Omental fat pad (tissue), 4 donors: ENCODE results near the gene TMEM164. TPM values are rescaled to one million over a fixed set of nuclear protein-coding genes. Genes with fewer than 3 reads are reported as not detected.

ENCODE experiments used
- ATAC-seq: fragments of 150-250 bp; one replicate; pipeline ENCODE4 v1.9.1; 2016; ENCODE audit warnings: mild to moderate bottlenecking, moderate library complexity; ENCODE audit not compliant: low FRiP score
- DNase-seq: peaks from one replicate; pipeline ENCODE4 v3.0.0-alpha.2; 2019; ENCODE audit warnings: low spot score
- CTCF ChIP-seq, 3 donors: fragments of 450-650 bp; IDR thresholded peaks; one replicate each; pipeline ENCODE4 v1.5.1; 2016 to 2017; ENCODE audit warnings: antibody characterized with exemption in 3 of 3, mild to moderate bottlenecking in 3 of 3, moderate library complexity in 2 of 3
- total RNA-seq, 4 donors: library from RNA; depleted of rRNA; stranded (reverse); fragments of >200 nt; gene quantifications; one replicate each; pipeline ENCODE4 v1.1.0, GENCODE V29; 2016

The TMEM164 gene
- total RNA-seq, 4 donors from 2014 or later = 24.6 to 56.9 (median 42.1) TPM

- no peak for ATAC-seq
- TF ChIP-seq CTCF (IDR thresholded peaks at IDR 0.05) = no peak
- DNase-seq = no peak
Measured at GRCh38 chrX:110056419-110056818, 53.5 kb downstream of the TMEM164 start.

- TF ChIP-seq CTCF (IDR thresholded peaks at IDR 0.05) = no peak
- DNase-seq (no peak), ATAC-seq (no peak)
Measured at GRCh38 chrX:110059410-110059809, 56.5 kb downstream of the TMEM164 start.

- ATAC-seq (no peak), DNase-seq (no peak)
- TF ChIP-seq CTCF (IDR thresholded peaks at IDR 0.05) = no peak
Measured at GRCh38 chrX:110060317-110060716, 57.4 kb downstream of the TMEM164 start.

GRCh38 chrX:110060846-110061537, 58.1 kb downstream of the TMEM164 start:
- no peak for DNase-seq
- no peak for TF ChIP-seq CTCF (IDR thresholded peaks at IDR 0.05)
- no peak for ATAC-seq

GRCh38 chrX:110062919-110063318, 60.0 kb downstream of the TMEM164 start:
- no peak for TF ChIP-seq CTCF (IDR thresholded peaks at IDR 0.05)
- no peak for ATAC-seq
- no peak for DNase-seq

- no peak for ATAC-seq
- no peak for DNase-seq
- no peak for TF ChIP-seq CTCF (IDR thresholded peaks at IDR 0.05)
Measured at GRCh38 chrX:110066488-110067225, 63.7 kb downstream of the TMEM164 start.

GRCh38 chrX:110070970-110071369, 68.1 kb downstream of the TMEM164 start:
- DNase-seq (no peak), ATAC-seq (no peak)
- TF ChIP-seq CTCF (IDR thresholded peaks at IDR 0.05) = no peak
